GM21423 (cell line): ENCODE results near the gene COL21A1.

Experiments used
- ATAC-seq: cut with Tn5 transposase; IDR thresholded peaks from one replicate; pipeline ENCODE4 v1.9.1; 2021; ENCODE audit warnings: mild to moderate bottlenecking, moderate library complexity; ENCODE audit not compliant: unreplicated experiment

Gene COL21A1

DNA sequence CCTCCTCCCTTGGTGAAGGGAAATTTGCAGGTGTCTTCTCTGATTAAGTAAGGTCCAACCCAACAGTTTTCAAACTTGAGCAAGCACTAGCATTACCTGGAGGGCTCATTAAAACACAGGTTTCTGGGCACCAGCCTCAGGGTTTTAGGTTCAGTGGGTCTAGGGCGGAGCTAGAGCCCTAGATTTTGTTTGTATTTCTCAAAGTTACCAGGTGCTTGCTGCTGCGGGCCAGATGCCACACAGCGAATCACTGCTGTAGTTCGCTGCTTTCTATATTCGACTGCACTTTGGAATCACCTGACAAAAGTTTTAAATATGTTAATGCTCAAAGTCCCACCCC is 869 bp downstream of the COL21A1 start:
- no peak for ATAC-seq

DNA sequence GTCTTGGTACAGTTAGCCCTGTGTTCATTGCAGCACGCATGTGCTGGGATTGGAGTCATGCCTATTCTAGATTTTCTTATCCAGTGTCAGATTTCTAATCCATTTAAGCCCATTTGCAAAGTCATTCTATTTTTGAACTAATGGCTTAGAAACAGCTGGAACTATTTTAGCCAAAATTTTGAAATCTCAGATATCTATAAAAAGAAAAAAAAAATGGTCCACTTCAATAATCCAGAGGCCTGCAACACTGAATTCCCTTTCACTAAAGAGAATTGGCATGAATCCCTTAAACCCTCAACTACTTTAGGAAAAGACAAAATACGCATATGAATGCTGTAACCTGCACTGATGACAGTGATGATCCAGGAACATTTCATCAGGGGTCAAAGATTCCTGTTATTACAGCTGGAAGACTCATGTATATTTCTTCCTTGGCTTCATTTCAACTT is 1.5 kb downstream of the COL21A1 start:
- no peak for ATAC-seq

GRCh38 chr6:56244528-56245253 is 2.7 kb downstream of the COL21A1 start:
- no peak for ATAC-seq

GRCh38 chr6:56244089-56244488 is 3.3 kb downstream of the COL21A1 start:
- no peak for ATAC-seq

DNA sequence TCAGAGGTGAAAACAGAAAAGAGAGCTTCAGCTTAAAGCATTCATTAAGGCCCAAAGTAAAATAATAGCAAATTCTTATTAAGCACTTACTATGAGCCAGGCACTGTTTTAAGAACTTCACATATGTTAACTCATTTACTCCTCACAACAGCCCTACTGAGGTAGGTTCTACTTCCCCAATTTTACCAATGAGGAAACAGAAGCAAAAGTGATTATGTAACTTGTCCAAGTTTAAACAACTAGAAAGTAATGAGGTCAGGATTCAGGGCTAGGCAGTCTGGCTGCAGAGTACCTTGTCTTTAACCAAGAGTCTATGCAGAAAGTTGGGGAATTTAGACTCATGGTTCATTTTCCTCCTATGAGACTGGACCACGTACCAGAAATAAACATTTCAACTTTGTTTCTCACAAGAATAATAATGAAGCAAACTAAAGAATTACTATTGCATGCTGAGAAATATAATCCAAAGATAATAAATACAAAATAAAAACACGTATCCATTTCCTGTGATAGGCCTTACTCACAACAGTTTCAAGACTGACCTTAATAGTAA is 3.8 kb downstream of the COL21A1 start:
- ATAC-seq: no peak

DNA sequence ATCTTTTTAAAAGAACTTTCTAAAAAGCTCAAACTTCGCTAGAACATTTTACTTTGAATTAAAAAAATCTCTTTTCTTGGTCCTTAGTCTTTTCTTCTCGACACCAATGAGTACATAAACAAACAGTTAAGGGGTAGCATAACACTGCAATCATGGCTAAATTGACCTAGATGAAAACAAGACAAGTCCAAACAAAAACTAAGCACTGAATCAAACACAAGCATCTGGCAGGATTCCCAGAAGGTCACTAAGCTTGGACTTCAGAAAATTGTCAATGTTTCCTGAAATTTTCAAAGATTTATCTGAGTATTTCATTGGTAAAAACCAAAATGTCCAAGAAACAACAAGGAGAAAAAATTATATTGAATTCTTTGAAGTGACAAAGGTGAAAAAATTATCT is 5.0 kb downstream of the COL21A1 start:
- ATAC-seq: no peak

DNA sequence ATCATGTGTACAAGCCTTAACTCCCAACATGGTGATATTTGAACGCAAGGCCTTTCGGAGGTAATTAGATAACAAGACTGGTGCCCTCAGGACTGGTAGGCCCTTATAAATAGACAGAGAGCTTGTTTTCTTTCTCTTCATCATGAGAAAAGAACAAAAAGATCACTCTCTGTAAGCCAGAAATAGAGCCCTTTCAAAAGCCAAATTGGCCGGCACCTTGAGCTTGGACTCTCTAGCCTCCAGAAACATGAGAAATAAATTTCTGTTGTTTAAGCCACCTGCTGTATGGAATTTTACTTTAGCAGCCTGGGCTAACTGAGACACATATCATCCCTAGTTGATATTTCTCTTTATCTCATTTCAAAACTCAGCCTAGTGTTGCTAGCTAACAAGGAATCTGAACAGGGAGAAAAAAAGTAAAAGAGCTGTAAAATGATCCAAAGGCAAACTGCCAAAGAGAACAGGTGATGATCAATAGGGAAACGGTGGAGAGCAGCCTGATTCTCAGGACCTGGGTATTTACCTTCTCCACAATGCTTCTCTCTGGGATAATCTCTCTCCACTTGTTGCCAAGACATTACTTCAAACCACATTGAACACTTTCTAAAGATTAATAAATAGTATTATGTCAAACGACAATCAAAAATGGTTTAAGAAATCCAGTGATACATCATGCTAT is 6.1 kb downstream of the COL21A1 start:
- ATAC-seq: no peak

GRCh38 chr6:56238352-56238751 is 9.0 kb downstream of the COL21A1 start:
- ATAC-seq: no peak

DNA sequence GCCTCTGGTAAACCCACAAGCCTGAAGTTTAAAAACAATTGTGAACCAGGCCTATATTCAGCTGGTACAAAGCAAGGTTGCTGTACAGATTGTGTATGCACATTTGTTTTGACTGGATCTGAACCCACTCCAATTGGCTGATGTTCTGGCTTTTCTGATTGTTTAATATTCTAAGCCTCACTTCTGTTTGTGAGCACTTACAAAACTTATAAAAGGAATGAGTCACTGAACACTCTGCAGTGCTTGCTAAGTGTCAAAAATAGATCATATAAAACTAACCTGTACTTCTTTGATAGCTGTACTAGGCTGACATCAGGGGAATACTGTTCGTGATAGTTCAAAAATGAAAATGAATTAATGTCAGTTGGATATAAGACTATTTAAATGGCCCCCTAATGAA is 12.1 kb downstream of the COL21A1 start:
- no peak for ATAC-seq

DNA sequence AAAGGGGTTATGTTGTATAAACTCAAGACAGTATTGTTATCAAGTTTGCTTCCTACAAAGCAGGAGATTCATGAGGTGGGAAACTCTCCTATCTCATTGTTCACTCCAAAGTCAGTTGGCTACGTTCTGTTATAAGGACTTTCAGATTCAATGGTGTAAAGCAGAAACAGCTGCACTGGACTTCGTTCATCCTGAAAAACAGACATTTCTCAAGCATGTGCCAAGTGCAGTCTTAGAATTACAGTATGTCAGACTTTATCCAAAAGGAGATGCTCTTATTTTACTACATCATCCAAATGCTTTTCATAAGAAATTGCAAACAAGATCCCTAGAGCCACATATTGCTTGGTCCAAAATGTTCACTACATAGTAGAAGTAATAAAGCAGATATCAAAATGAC is 14.9 kb downstream of the COL21A1 start:
- no peak for ATAC-seq

DNA sequence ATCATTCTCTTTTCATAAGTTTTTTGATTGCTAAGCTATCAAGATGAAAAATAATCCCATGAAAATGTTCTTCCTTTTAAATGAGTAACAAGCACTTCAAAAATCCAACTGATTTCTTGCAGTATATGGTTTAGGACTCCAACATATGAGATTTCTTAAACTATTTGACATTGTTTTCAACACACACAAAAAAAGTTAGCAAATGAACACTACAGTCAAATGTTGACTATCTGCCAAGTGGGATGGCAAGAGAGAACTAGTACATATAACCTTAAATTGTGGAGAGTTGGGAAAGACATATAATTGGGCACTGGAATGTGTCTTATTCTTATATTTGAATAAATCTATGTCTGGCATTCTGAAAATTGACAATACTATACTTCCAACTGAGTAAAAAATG is 15.6 kb downstream of the COL21A1 start:
- no peak for ATAC-seq

GRCh38 chr6:56230976-56231566 is 16.3 kb downstream of the COL21A1 start:
- ATAC-seq: no peak

GRCh38 chr6:56227071-56227879 is 20.1 kb downstream of the COL21A1 start:
- no peak for ATAC-seq

- ATAC-seq: no peak
These were observed 23.4 kb downstream of the COL21A1 start for GRCh38 chr6:56223995-56224394.

GRCh38 chr6:56222499-56222898 is 24.9 kb downstream of the COL21A1 start:
- no peak for ATAC-seq

GRCh38 chr6:56220078-56220477 is 27.3 kb downstream of the COL21A1 start:
- ATAC-seq: no peak

DNA sequence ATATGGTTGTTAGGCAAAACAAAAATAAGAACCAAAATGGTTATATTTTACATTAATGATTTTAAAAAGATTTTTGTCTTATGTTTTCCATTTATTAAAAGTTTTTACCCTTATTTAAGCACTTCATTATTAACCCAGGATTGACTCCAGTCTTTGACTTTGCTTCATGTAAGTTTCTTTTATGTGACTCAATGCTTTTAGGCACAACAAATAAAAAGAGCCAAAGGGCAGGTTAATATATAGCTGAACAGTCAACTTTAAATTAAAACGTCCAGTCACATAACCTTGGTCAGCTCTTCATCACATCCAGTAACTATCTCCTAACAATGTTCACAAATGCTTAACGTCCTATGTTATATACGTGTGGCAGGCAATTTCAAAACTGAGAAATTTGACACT is 32.7 kb downstream of the COL21A1 start:
- ATAC-seq: no peak

DNA sequence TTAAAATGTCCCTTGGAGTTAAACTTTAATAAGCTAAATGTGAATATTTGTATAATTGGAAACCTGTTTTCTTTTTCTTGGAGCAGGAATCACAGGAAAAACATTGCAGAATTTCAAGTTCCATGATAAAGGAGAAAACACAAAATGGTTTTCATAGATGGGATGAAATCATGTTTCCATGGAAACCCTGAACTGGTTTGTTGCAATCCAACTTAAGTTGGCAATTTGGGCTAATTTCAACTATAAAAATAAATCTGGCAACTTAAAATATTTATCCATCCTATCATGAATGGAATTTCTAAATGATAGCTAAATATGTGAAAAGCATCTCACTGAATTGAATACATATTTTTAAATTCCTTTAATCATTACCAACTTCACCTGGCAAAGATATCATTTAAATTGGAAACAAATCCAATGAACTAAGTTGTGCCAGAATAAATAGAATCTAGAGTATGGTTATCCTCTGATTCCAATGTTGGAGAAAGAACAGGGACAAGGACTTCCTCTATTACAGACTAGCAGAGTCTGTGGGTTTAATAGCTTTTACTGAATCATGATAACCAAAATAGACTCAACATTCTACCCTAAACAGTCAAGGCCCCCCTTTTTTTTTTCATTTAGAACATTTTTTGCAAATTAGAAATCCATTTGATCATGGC is 33.2 kb downstream of the COL21A1 start:
- ATAC-seq: no peak

DNA sequence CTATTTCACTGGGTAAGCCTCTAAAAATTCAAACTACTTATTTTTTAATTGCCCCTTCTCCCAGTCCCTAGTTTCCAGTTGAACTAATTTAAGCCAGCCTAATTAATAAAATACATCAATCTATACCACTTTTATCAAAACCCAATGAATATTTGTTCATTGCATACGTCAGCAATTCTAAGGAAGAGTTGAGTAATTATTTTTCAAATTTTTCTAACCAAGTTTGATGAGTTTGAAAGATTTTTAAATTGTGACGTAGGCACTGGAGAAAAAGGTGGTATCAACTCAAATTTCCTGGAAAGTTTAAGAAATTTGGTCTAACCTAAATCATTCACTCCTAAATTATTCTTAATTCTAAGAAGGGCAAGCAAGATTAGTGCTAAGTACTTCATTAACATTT is 35.7 kb downstream of the COL21A1 start:
- ATAC-seq: no peak

- no peak for ATAC-seq
These were observed 43.2 kb downstream of the COL21A1 start for GRCh38 chr6:56204134-56204533.

GRCh38 chr6:56199956-56200355 is 47.4 kb downstream of the COL21A1 start:
- ATAC-seq: no peak
